ENCODE results near the gene LMO1. TPM values are rescaled to one million over a fixed set of nuclear protein-coding genes. Genes with fewer than 3 reads are reported as not detected.

Gene LMO1
- total RNA-seq, 1 donor from 2014 or later, result 0.62 TPM

- intact Hi-C loops (cut with DNase I), result no loop called here
Measured at GRCh38 chr11:8289492-8289918, 25.8 kb upstream of the LMO1 start.

GRCh38 chr11:8288824-8289491 is 25.3 kb upstream of the LMO1 start:
- intact Hi-C loops (cut with DNase I), result no loop called here
- ATAC-seq (no peak), DNase-seq (ENCODE audit: low spot score) (peak; percentile 12)

More at GRCh38 chr11:8289492-8289918, 25.8 kb upstream of the LMO1 start:
- DNase-seq (ENCODE audit: low spot score), result peak; percentile 17
- no peak for ATAC-seq

GRCh38 chr11:8288166-8288772 is 24.6 kb upstream of the LMO1 start:
- intact Hi-C loops (cut with DNase I), result no loop called here
- DNase-seq (ENCODE audit: low spot score), result no peak
- ATAC-seq, result no peak

- DNase-seq (ENCODE audit: low spot score) (peak; percentile 25), ATAC-seq (no peak)
- intact Hi-C loops (cut with DNase I), result no loop called here
Measured at GRCh38 chr11:8287703-8288102, 24.0 kb upstream of the LMO1 start.

- no peak for DNase-seq (ENCODE audit: low spot score)
- intact Hi-C loops (cut with DNase I), result no loop called here
- ATAC-seq, result no peak
Measured at GRCh38 chr11:8287297-8287696, 23.6 kb upstream of the LMO1 start.

GRCh38 chr11:8286886-8287285 is 23.2 kb upstream of the LMO1 start:
- intact Hi-C loops (cut with DNase I), result no loop called here
- DNase-seq (ENCODE audit: low spot score) (no peak), ATAC-seq (no peak)

- intact Hi-C loops (cut with DNase I), result no loop called here
- DNase-seq (ENCODE audit: low spot score) (no peak), ATAC-seq (no peak)
Measured at GRCh38 chr11:8285796-8286195, 22.1 kb upstream of the LMO1 start.

GRCh38 chr11:8285228-8285627 is 21.6 kb upstream of the LMO1 start:
- DNase-seq (ENCODE audit: low spot score), result peak; percentile 31
- no peak for ATAC-seq
- intact Hi-C loops (cut with DNase I), result no loop called here

GRCh38 chr11:8283465-8284230 is 20.0 kb upstream of the LMO1 start:
- ATAC-seq, result peak; percentile 39
- intact Hi-C loops (cut with DNase I), result no loop called here
- DNase-seq (ENCODE audit: low spot score), result no peak

GRCh38 chr11:8283100-8283464 is 19.4 kb upstream of the LMO1 start:
- ATAC-seq (no peak), DNase-seq (ENCODE audit: low spot score) (no peak)
- intact Hi-C loops (cut with DNase I), result no loop called here

- no peak for ATAC-seq
- peak; percentile 35 for DNase-seq (ENCODE audit: low spot score)
- intact Hi-C loops (cut with DNase I), result no loop called here
Measured at GRCh38 chr11:8282631-8283030, 19.0 kb upstream of the LMO1 start.

GRCh38 chr11:8281266-8281665 is 17.6 kb upstream of the LMO1 start:
- intact Hi-C loops (cut with DNase I), result no loop called here
- peak; percentile 4 for DNase-seq (ENCODE audit: low spot score)
- ATAC-seq, result no peak

- no peak for ATAC-seq
- peak; percentile 18 for DNase-seq (ENCODE audit: low spot score)
Measured at GRCh38 chr11:8277691-8278090, 14.0 kb upstream of the LMO1 start.

GRCh38 chr11:8276528-8276927 is 12.8 kb upstream of the LMO1 start:
- DNase-seq (ENCODE audit: low spot score) (peak; percentile 0), ATAC-seq (no peak)
- intact Hi-C loops (cut with DNase I), result no loop called here

More at GRCh38 chr11:8277691-8278090, 14.0 kb upstream of the LMO1 start:
- intact Hi-C loops (cut with DNase I), result no loop called here

- ATAC-seq (no peak), DNase-seq (ENCODE audit: low spot score) (no peak)
- intact Hi-C loops (cut with DNase I), result no loop called here
Measured at GRCh38 chr11:8273287-8273686, 9.6 kb upstream of the LMO1 start.

GRCh38 chr11:8271106-8271886 is 7.6 kb upstream of the LMO1 start:
- intact Hi-C loops (cut with DNase I), result no loop called here
- ATAC-seq (no peak), DNase-seq (ENCODE audit: low spot score) (peak; percentile 4)

GRCh38 chr11:8269636-8270035 is 6.0 kb upstream of the LMO1 start:
- DNase-seq (ENCODE audit: low spot score), result no peak

GRCh38 chr11:8268530-8269400 is 5.1 kb upstream of the LMO1 start:
- ATAC-seq (no peak), DNase-seq (ENCODE audit: low spot score) (peak; percentile 40)
- intact Hi-C loops (cut with DNase I), result no loop called here

More at GRCh38 chr11:8269636-8270035, 6.0 kb upstream of the LMO1 start:
- intact Hi-C loops (cut with DNase I), result no loop called here
- ATAC-seq, result no peak

Measured in sciatic nerve (tissue), 2 donors.